ENCODE results near the gene GRIK2. TPM values are rescaled to one million over a fixed set of nuclear protein-coding genes. Genes with fewer than 3 reads are reported as not detected.

GRIK2 gene
- total and polyA plus RNA-seq, 7 donors, result 0.03 to 2.9 (median 0.53) TPM; not detected in 1

- intact Hi-C loops (cut with DNase I), result no loop called here
- no peaks in the 10 kb centered on the region for H3K9me3 ChIP-seq
These were observed 630.6 kb downstream of the GRIK2 start for GRCh38 chr6:102023977-102024657.

GRCh38 chr6:102026649-102027048, 633.1 kb downstream of the GRIK2 start:
- no peaks in the 10 kb centered on the region for H3K27me3 ChIP-seq (ENCODE audit: insufficient read depth in 3 of 3, low read length in 2 of 3)
- no peak for TF ChIP-seq CTCF (IDR thresholded peaks at IDR 0.05)
- ATAC-seq (no peak), DNase-seq (no peak)
- no peaks in the 10 kb centered on the region for H3K4me1 ChIP-seq
- H3K4me3 ChIP-seq, result no peak overlapping the region
- intact Hi-C loops (cut with DNase I), result no loop called here
- no peak overlapping the region for H3K27ac ChIP-seq
- H3K36me3 ChIP-seq (ENCODE audit: insufficient read depth in 1 of 2, low read depth in 1 of 2), result no peaks in the 10 kb centered on the region
- no peaks in the 10 kb centered on the region for H3K9me3 ChIP-seq

More at GRCh38 chr6:102023977-102024657, 630.6 kb downstream of the GRIK2 start:
- H3K4me1 ChIP-seq, result no peaks in the 10 kb centered on the region
- 86 to 89% (median 87%) methylated on average over 3 of the region's 3 CpGs for WGBS, 3 donors
- no peak overlapping the region for H3K4me3 ChIP-seq
- H3K27me3 ChIP-seq (ENCODE audit: insufficient read depth in 3 of 3, low read length in 2 of 3), result no peaks in the 10 kb centered on the region
- no peaks in the 10 kb centered on the region for H3K36me3 ChIP-seq (ENCODE audit: insufficient read depth in 1 of 2, low read depth in 1 of 2)
- ATAC-seq (no peak), DNase-seq (no peak)
- no peak for TF ChIP-seq CTCF (IDR thresholded peaks at IDR 0.05)
- no peak overlapping the region for H3K27ac ChIP-seq

GRCh38 chr6:102028176-102028575, 634.7 kb downstream of the GRIK2 start:
- no peak for TF ChIP-seq CTCF (IDR thresholded peaks at IDR 0.05)
- Histone ChIP-seq H3K9me3 (no peaks in the 10 kb centered on the region), H3K27me3 (ENCODE audit: insufficient read depth in 3 of 3, low read length in 2 of 3) (no peaks in the 10 kb centered on the region), H3K27ac (no peak overlapping the region), H3K4me3 (no peak overlapping the region), H3K36me3 (ENCODE audit: insufficient read depth in 1 of 2, low read depth in 1 of 2) (no peaks in the 10 kb centered on the region), H3K4me1 (no peaks in the 10 kb centered on the region)
- 85 to 92% (median 85%) methylated on average over 2 of the region's 2 CpGs for WGBS, 3 donors
- intact Hi-C loops (cut with DNase I), result no loop called here
- ATAC-seq (no peak), DNase-seq (no peak)

- no peak overlapping the region for H3K27ac ChIP-seq
- H3K36me3 ChIP-seq (ENCODE audit: insufficient read depth in 1 of 2, low read depth in 1 of 2), result no peaks in the 10 kb centered on the region
- H3K27me3 ChIP-seq (ENCODE audit: insufficient read depth in 3 of 3, low read length in 2 of 3), result no peaks in the 10 kb centered on the region
- DNase-seq (no peak), ATAC-seq (no peak)
- H3K9me3 ChIP-seq, result peaks cover 4% of the 10 kb centered on the region
- WGBS, 3 donors, result 47 to 55% (median 54%) methylated on average over 3 of the region's 3 CpGs
- no peaks in the 10 kb centered on the region for H3K4me1 ChIP-seq
- H3K4me3 ChIP-seq, result no peak overlapping the region
- intact Hi-C loops (cut with DNase I), result no loop called here
- no peak for TF ChIP-seq CTCF (IDR thresholded peaks at IDR 0.05)
These were observed 645.5 kb downstream of the GRIK2 start for GRCh38 chr6:102038964-102039363.

GRCh38 chr6:102039441-102039840, 645.9 kb downstream of the GRIK2 start:
- intact Hi-C loops (cut with DNase I), result no loop called here
- Histone ChIP-seq H3K9me3 (peaks cover 4% of the 10 kb centered on the region), H3K36me3 (ENCODE audit: insufficient read depth in 1 of 2, low read depth in 1 of 2) (no peaks in the 10 kb centered on the region), H3K27me3 (ENCODE audit: insufficient read depth in 3 of 3, low read length in 2 of 3) (no peaks in the 10 kb centered on the region), H3K27ac (no peak overlapping the region), H3K4me3 (no peak overlapping the region), H3K4me1 (no peaks in the 10 kb centered on the region)
- ATAC-seq (no peak), DNase-seq (no peak)
- TF ChIP-seq CTCF (IDR thresholded peaks at IDR 0.05), result no peak
- 62 to 71% (median 67%) methylated on average over 3 of the region's 3 CpGs for WGBS, 3 donors

Data from psoas muscle (tissue), 8 donors.